Regular cardiac myocyte (primary cell): ENCODE measurements around the gene KLRF2. TPM values are rescaled to one million over a fixed set of nuclear protein-coding genes. Genes with fewer than 3 reads are reported as not detected.

Experiments used
- total RNA-seq: library from RNA; depleted of rRNA; stranded (reverse); fragments of >200 nt; gene quantifications from 2 replicates; pipeline ENCODE4 v1.2.3, GENCODE V29; 2014

The KLRF2 gene
- not detected in 2 replicates for total RNA-seq

DNA sequence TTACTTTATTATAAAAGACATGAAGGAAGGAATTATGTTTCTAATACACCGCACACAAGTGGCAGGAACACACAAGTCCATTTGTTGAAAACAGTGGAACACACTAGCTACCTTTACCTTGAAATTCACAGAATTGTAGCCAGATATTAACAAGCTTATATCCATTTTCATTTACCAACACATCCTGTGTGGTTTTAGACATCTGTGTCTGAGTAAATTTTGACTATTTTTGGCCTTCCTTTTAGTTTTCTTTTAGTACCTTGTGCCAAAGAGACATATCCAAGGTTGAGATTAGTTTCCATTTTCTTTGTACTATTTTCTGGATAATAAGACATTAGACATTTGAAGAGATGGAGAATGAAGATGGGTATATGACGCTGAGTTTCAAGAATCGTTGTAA, at the start of gene KLRF2:
TSS of gene KLRF2 (plus strand) at position 244 of the 400 bp plus-strand sequence. CDS start at position 351, 107 bp downstream.

GRCh38 chr12:9869307-9870161, 11.8 kb upstream of the KLRF2 start, which contains the start of gene CLEC2B:
TSS of gene CLEC2B (minus strand) at chr12:9869354.

DNA sequence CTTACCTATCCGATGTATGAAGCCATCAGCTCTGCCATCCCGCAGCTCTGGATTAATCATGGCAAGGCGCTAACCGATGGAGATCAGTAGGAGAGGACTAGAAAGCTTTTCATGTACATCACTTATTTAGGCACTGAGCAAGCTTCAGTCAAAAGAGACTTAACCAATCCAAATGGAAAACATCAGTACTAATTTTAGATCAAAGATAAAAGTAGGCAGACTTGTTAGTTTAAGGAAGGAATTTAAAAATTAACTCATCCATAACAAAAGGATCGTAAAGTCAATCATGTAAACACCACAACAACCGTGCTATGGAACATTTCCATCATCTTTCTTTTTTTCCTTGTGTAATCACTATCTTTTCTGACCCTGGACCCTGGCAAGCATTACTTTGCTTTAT, 51.0 kb downstream of the KLRF2 start, which contains the start of gene CLEC2A:
TSS of gene CLEC2A (minus strand) at position 101 of the 400 bp plus-strand sequence. CDS start at position 60, 41 bp downstream.

Other genes with a start within 250 kb of the KLRF2 start
- gene CLEC2D, start 211.8 kb upstream of the KLRF2 start, total RNA-seq: 1.2 and 2.3 TPM in 2 replicates
- not detected in 2 replicates for gene CLECL1, start 148.4 kb upstream of the KLRF2 start, total RNA-seq
- gene CD69, start 120.6 kb upstream of the KLRF2 start, total RNA-seq: not detected in 2 replicates
- not detected in 2 replicates for gene KLRF1, start 54.0 kb upstream of the KLRF2 start, total RNA-seq
- 15.1 and 24.2 TPM in 2 replicates for gene CLEC2B, start 12.1 kb upstream of the KLRF2 start, total RNA-seq
- not detected in 2 replicates for gene CLEC2A, start 50.9 kb downstream of the KLRF2 start, total RNA-seq
- not detected in 2 replicates for gene CLEC12A, start 89.9 kb downstream of the KLRF2 start, total RNA-seq
- not detected in 2 replicates for gene CLEC1B, start 117.6 kb downstream of the KLRF2 start, total RNA-seq
- gene CLEC12B, start 129.1 kb downstream of the KLRF2 start, total RNA-seq: not detected in 2 replicates
- gene CLEC9A, start 149.2 kb downstream of the KLRF2 start, total RNA-seq: not detected in 2 replicates
- gene CLEC1A, start 217.5 kb downstream of the KLRF2 start, total RNA-seq: under 0.01 TPM in 1 of 2 replicates, not detected in the other
- not detected in 2 replicates for gene CLEC7A, start 248.7 kb downstream of the KLRF2 start, total RNA-seq